NCI-H1048 (cell line): ENCODE data around the gene TMEM79.
"Not testable (repeated sequence)": the region's sequence is repeated elsewhere in the genome, so short reads cannot be mapped to it uniquely, and the experiment has no call there.

Experiments
- DNase-seq: peaks from one replicate; lab custom pipeline; 2025; lab: John Stamatoyannopoulos, UW

Gene TMEM79

GRCh38 chr1:156303241-156303640 is 19.1 kb downstream of the TMEM79 start:
- DNase-seq = no peak

GRCh38 chr1:156305215-156305614 is 21.1 kb downstream of the TMEM79 start:
- no peak for DNase-seq

GRCh38 chr1:156308078-156308477 is 24.0 kb downstream of the TMEM79 start:
- no peak for DNase-seq

GRCh38 chr1:156310962-156311361 is 26.8 kb downstream of the TMEM79 start:
- DNase-seq = no peak

GRCh38 chr1:156316909-156317308 is 32.8 kb downstream of the TMEM79 start:
- DNase-seq = no peak

GRCh38 chr1:156319664-156320063 is 35.5 kb downstream of the TMEM79 start:
- DNase-seq = peak; percentile 41

GRCh38 chr1:156320560-156320959 is 36.4 kb downstream of the TMEM79 start:
- DNase-seq = no peak

- DNase-seq = not testable (repeated sequence)
Observed at GRCh38 chr1:156323179-156323578, 39.1 kb downstream of the TMEM79 start.

GRCh38 chr1:156336242-156336641 is 52.1 kb downstream of the TMEM79 start:
- DNase-seq = no peak

- DNase-seq = no peak
Observed at GRCh38 chr1:156337052-156337887, 53.1 kb downstream of the TMEM79 start.

- DNase-seq = no peak
Observed at GRCh38 chr1:156337888-156338179, 53.7 kb downstream of the TMEM79 start.

GRCh38 chr1:156338180-156338976 is 54.3 kb downstream of the TMEM79 start, which contains the start of the genes CCT3 and TSACC:
TSS of gene CCT3 (minus strand) at chr1:156338292. CDS start at chr1:156338184, 108 bp downstream.
TSS of gene TSACC (plus strand) at chr1:156338526. CDS start at chr1:156339758, 1,232 bp downstream.
- DNase-seq = peak; percentile 99
